Stimulated activated CD4-positive, alpha-beta T cell treated with anti-CD3 and anti-CD28 coated beads, Interleukin-2, amount 100 ng/mL, for 4 hours (primary cell): ENCODE measurements around the gene DAPK1.
"Not testable (repeated sequence)": the region's sequence is repeated elsewhere in the genome, so short reads cannot be mapped to it uniquely, and the experiment has no call there.

Source experiments
- DNase-seq: peaks from one replicate; pipeline ENCODE4 v3.0.0-alpha.2; 2020; ENCODE audit warnings: low read depth

The DAPK1 gene

GRCh38 chr9:87498046-87498810, 561 bp downstream of the DAPK1 start:
- no peak for DNase-seq

DNA sequence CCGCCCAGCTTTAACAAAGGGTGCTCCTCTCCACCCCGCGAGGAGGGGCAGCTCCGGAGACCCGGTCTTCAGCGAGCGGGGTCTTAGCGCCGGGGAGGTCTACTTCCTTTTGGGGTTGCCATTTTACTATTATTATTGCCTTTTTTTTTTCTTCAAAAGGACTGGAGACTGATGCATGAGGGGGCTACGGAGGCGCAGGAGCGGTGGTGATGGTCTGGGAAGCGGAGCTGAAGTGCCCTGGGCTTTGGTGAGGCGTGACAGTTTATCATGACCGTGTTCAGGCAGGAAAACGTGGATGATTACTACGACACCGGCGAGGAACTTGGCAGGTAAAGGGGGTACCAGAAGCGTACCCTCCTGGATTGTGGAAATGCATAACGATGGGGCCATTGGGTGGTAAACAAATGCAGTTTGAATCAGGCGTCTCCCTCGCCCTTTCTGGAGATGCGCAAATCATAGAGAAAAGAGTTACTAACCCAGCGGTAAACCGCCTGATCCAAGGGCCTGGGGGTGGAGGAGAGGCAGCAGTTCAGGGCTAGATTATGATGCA, 1.2 kb downstream of the DAPK1 start:
- no peak for DNase-seq

DNA sequence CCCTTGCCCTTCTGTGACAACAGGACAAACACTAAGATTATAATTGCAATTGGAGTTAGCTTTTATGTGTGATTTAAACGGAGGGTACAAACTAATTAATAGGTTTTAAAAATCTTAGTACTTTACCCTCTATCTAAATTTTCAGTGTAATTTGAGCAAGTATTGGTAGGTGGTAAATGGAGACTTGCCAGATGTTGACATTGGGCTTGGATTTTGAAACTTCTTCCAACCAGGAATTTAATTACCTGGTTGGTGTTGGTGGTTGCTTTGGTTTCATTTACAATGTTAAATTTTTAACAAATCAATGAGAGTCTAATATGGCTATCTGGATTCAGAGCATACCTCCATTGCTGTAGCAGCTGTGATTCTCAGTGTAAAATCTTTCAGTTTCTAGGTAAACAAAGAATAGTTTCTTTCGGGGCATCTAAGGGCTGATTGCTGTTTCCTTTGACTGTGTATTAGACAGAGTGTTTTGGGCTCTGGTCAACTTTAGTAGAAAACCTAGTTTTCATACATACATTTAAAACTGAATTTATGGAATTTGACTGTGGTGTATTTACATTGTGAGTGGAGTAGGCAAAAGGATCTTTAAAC, 1.9 kb downstream of the DAPK1 start:
- no peak for DNase-seq

- DNase-seq, result no peak
Observed at GRCh38 chr9:87500491-87501270, 3.0 kb downstream of the DAPK1 start.

DNA sequence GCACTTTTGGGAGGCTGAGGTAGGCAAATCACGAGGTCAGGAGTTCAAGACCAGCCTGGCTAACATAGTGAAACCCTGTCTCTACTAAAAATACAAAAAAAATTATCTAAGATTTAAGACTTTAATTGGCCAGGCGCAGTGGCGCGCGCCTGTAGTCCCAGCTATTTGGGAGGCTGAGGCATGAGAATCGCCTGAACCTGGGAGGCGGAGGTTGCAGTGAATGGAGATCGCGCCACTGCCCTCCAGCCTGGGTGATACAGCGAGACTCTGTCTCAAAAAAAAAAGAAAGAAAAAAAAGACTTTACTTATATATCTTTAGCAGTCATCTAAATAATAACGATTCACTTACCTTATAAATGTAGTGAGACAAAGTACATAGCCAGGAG, 3.6 kb downstream of the DAPK1 start:
- not testable (repeated sequence) for DNase-seq

- DNase-seq, result no peak
Observed at GRCh38 chr9:87501806-87502205, 4.1 kb downstream of the DAPK1 start.

GRCh38 chr9:87502391-87503221, 4.9 kb downstream of the DAPK1 start:
- no peak for DNase-seq

GRCh38 chr9:87503430-87503829, 5.8 kb downstream of the DAPK1 start:
- no peak for DNase-seq

GRCh38 chr9:87503927-87504326, 6.3 kb downstream of the DAPK1 start:
- DNase-seq, result no peak

GRCh38 chr9:87504938-87505337, 7.3 kb downstream of the DAPK1 start:
- no peak for DNase-seq

DNA sequence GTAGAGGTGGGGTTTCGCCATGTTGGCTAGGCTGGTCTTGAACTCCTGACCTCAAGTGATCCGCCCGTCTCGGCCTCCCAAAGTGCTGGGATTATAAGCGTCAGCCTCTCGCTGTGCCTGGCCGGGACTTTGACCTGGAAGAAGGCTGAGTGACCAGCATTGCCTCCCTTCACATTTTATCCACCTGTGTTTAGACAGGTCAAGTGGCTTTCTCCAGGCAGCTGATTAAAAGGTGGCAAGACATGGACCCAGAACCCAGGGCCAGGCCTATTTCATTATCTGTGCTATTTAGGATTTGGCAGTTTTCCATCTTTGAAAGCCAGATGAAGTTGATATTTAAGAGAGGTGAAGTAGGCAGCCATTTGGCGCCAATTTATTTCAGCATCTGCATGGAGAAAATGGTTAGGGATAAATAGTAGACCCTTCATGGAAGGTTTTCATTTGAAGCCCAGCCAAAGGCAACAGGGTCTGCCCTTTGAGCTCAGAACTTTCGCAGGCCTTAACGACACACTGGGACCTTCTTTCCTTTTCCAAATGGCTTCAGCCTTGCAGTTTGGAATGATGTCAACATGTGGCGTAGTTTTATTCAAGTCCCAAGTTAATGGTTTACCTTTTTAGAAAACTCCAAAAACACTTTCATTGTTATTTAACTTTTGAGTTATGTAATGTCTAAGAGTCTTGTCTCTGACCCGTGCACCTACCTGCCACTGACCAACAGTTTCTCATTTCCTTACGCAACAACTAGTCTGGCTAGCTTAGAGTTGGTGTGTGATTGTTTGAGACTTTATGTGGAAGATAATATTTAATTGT, 8.4 kb downstream of the DAPK1 start:
- DNase-seq, result no peak

- no peak for DNase-seq
Observed at GRCh38 chr9:87507576-87507975, 9.9 kb downstream of the DAPK1 start.

GRCh38 chr9:87510252-87510683, 12.6 kb downstream of the DAPK1 start:
- no peak for DNase-seq

GRCh38 chr9:87512311-87512710, 14.6 kb downstream of the DAPK1 start:
- DNase-seq, result no peak

GRCh38 chr9:87513161-87513560, 15.5 kb downstream of the DAPK1 start:
- no peak for DNase-seq

DNA sequence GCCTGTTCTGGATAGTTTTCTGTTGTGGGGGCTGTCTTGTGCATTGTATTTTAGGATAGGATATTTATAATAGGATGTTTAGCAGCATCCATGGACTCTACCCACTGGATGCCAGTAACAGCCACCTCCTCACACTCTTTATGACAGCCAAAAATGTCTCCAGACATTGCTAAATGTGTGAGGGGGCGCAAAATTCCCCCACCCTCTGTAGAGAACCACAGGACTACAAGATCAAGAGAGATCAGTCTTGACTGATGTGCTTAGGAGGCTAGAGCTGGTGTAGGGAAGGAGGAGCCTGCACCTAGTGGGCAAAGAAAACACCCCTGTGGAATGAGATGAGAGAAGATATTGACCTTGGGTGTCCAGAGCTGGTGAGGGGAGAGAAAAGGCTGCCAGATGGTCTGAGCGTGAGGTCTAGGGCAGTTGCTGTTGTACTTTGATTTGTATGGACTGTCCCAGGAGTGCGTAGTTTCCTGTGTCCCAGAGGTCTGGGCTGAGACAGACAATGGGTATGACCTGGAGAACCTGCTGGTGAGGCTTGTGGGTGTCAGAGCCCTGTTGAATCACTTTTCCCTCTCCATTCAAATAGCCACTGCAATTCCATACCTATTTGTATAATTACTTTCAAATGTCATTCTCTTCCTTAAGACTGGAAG, 16.3 kb downstream of the DAPK1 start:
- no peak for DNase-seq

- DNase-seq, result no peak
Observed at GRCh38 chr9:87515006-87515405, 17.3 kb downstream of the DAPK1 start.

- DNase-seq, result no peak
Observed at GRCh38 chr9:87515588-87516221, 18.0 kb downstream of the DAPK1 start.

- no peak for DNase-seq
Observed at GRCh38 chr9:87516222-87516925, 18.7 kb downstream of the DAPK1 start.
